ENCODE data around the gene GKN2.
"Not testable (repeated sequence)": the region's sequence is repeated elsewhere in the genome, so short reads cannot be mapped to it uniquely, and the experiment has no call there.

Gene GKN2

DNA sequence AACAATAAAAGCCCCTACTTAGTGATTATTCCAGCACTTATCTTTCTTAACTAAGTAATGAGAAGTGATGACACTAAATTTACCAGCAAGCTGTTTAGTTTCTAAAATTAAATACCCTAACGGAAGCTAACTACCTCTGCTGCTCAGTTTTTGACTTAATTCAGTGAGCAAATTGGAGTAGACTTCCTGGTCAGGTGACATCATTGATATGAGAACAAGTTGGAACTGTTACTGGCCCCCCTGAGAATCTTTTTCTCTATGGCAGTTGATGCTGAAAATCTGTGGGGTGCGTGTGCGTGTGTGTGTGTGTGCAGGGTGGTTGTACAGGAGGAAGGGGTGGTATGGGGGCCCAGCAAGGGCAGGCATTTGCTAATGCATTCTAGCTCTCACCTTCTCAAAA lies 46.0 kb downstream of the GKN2 start:
- no peak overlapping the region for H3K27ac ChIP-seq
- TF ChIP-seq, protein P1, sequence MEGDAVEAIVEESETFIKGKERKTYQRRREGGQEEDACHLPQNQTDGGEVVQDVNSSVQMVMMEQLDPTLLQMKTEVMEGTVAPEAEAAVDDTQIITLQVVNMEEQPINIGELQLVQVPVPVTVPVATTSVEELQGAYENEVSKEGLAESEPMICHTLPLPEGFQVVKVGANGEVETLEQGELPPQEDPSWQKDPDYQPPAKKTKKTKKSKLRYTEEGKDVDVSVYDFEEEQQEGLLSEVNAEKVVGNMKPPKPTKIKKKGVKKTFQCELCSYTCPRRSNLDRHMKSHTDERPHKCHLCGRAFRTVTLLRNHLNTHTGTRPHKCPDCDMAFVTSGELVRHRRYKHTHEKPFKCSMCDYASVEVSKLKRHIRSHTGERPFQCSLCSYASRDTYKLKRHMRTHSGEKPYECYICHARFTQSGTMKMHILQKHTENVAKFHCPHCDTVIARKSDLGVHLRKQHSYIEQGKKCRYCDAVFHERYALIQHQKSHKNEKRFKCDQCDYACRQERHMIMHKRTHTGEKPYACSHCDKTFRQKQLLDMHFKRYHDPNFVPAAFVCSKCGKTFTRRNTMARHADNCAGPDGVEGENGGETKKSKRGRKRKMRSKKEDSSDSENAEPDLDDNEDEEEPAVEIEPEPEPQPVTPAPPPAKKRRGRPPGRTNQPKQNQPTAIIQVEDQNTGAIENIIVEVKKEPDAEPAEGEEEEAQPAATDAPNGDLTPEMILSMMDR (conservative IDR thresholded peaks at IDR 0.05), result no peak

DNA sequence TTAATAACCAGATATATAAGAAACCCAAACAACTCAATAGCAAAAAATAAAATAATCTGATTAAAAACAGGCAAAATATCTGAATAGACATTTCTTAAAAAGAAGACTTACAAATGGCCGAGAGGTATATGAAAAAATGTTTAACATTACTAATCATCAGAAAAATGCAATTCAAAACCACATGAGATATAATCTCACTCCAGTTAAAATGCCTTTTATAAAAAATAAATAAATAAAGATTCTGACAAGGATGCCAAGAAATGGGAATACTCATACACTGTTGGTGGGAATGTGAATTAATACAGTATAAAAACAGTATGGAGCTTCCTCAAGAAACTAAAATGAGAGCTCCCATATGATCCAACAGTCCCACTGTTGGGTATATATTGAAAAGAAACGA lies 47.6 kb downstream of the GKN2 start:
- TF ChIP-seq, protein P1 (conservative IDR thresholded peaks at IDR 0.05), result no peak
- H3K27ac ChIP-seq, result no peak overlapping the region

DNA sequence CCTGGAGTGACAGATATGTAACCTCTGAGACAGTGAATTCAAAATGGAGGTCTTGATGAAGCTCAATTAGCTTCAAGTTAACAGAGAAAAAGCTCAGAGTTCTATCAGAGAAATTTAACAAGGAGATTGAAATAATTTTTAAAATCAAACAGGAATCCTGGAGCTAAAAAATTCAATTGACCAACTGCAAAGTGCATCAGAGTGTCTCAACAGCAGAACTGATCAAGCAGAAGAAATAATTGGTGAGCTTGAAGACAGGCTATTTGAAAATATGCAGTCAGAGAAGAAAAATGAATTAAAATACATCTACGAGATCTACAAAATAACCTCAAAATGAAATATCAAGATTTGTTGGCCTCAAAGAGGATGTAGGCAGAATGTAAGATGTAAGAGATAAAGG lies 51.1 kb downstream of the GKN2 start:
- H3K27ac ChIP-seq, result no peak overlapping the region
- TF ChIP-seq, protein P1 (conservative IDR thresholded peaks at IDR 0.05), result no peak

DNA sequence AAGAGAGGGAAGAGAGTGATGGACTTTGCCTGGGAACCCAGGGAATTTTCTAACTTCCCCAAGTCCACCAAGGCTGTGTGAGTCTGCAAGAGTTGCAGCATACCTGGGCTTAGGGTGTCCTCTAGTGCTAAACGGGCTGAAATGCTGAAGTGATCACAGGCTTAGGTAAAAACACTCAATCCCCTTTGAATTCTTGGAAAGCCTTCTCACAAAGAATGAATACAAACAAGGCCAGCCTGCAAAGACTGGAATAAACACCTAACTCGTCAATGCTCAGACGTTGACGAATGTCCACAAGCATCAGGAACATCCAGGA lies 51.5 kb downstream of the GKN2 start:
- no peak overlapping the region for H3K27ac ChIP-seq

DNA sequence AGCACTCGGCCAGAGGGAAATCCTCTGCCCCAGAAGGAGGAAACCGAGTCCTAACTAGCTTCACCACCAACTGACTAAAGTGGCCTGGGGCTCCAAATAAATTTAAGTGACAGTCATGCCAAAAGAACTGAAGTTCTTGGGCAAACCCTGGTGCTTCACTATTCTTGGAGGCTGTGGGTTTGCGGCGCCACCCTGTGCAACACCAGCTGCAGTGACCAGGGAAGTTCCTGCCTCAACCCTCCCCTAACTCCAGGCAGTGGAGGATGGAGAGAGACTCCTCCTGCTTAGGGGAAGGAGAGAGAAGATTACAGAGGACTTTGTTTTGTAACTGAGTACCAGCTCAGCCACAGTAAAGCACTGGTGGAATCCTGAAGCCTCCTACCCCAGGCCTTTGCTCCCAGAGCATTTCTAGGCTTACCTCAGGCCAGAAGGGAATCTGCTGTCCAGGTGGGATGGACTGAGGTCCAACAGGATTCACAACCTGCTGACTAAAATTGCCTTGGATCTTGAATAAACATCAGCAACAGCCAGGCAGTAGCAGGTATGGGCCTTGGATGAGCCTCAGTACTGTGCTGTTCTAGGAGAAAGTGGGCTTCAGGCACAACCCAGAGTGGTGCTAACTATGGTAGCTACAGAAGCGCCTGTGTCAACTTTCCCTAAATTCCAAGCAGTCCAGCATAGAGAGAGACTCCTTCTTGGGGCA lies 52.0 kb downstream of the GKN2 start:
- no peak overlapping the region for H3K27ac ChIP-seq
- TF ChIP-seq, protein P1 (conservative IDR thresholded peaks at IDR 0.05), result no peak

More for the DNA sequence above, 51.5 kb downstream of the GKN2 start:
- TF ChIP-seq, protein P1 (conservative IDR thresholded peaks at IDR 0.05), result peak; percentile 44

DNA sequence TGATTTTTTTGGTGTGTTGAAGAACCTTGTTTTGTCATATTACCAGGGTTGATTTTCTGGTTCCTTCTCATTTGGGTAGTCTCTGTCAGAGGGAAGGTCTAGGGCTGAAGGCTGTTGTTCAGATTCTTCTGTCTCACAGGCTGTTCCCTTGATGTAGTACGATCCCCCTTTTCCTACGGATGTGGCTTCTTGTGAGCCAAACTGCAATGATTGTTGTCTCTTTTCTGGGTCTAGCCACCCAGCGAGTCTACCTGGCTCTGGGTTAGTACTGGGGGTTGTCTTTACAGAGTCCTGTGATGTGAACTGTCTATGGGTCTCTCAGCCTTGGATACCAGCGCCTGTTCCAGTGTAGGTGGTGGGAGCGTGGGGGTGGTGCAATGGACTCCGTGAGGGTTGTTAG lies 56.7 kb downstream of the GKN2 start:
- H3K27ac ChIP-seq, result not testable (repeated sequence)
